ENCODE measurements around the gene SLC35E3.
"Not testable (repeated sequence)": the region's sequence is repeated elsewhere in the genome, so short reads cannot be mapped to it uniquely, and the experiment has no call there.

The SLC35E3 gene

GRCh38 chr12:68811573-68811972 lies 65.6 kb downstream of the SLC35E3 start:
- Histone ChIP-seq H3K4me2 (ENCODE audit: low read length) (peak overlapping the region; percentile 69), H3K4me1 (ENCODE audit: insufficient read depth, low read length, severe bottlenecking) (peaks cover 61% of the 10 kb centered on the region), H3K4me3 (ENCODE audit: low read depth, low read length, poor library complexity, severe bottlenecking) (peak overlapping the region; percentile 85), H3K36me3 (ENCODE audit: insufficient read depth, low read length) (peaks cover 77% of the 10 kb centered on the region), H3K79me2 (ENCODE audit: insufficient read depth, low read length) (peaks cover 78% of the 10 kb centered on the region), H3K27ac (ENCODE audit: low read depth, low read length, poor library complexity, severe bottlenecking) (peak overlapping the region; percentile 99)
- not testable (repeated sequence) for H3K9ac ChIP-seq (ENCODE audit: low read length); H3K9me3 ChIP-seq (ENCODE audit: low read length); H3F3A ChIP-seq (ENCODE audit: insufficient read depth, low read length); H4K20me1 ChIP-seq (ENCODE audit: insufficient read depth, low read length); H3K27me3 ChIP-seq (ENCODE audit: insufficient read depth, low read length); H3K9me2 ChIP-seq (ENCODE audit: low read depth, low read length); H2AFZ ChIP-seq (ENCODE audit: low read length)

- TF ChIP-seq, protein P1, sequence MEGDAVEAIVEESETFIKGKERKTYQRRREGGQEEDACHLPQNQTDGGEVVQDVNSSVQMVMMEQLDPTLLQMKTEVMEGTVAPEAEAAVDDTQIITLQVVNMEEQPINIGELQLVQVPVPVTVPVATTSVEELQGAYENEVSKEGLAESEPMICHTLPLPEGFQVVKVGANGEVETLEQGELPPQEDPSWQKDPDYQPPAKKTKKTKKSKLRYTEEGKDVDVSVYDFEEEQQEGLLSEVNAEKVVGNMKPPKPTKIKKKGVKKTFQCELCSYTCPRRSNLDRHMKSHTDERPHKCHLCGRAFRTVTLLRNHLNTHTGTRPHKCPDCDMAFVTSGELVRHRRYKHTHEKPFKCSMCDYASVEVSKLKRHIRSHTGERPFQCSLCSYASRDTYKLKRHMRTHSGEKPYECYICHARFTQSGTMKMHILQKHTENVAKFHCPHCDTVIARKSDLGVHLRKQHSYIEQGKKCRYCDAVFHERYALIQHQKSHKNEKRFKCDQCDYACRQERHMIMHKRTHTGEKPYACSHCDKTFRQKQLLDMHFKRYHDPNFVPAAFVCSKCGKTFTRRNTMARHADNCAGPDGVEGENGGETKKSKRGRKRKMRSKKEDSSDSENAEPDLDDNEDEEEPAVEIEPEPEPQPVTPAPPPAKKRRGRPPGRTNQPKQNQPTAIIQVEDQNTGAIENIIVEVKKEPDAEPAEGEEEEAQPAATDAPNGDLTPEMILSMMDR (IDR thresholded peaks at IDR 0.05; ENCODE audit: low read length): no peak
- TF ChIP-seq EZH2 (IDR thresholded peaks at IDR 0.05; ENCODE audit: borderline replicate concordance, low read length): no peak
- Histone ChIP-seq H3K9ac (ENCODE audit: low read length) (peak overlapping the region; percentile 36), H3K4me2 (ENCODE audit: low read length) (peak overlapping the region; percentile 42), H3K79me2 (ENCODE audit: insufficient read depth, low read length) (peaks cover 85% of the 10 kb centered on the region), H3K36me3 (ENCODE audit: insufficient read depth, low read length) (peaks cover 88% of the 10 kb centered on the region), H3F3A (ENCODE audit: insufficient read depth, low read length) (peaks cover 4% of the 10 kb centered on the region; the same call in 1 of the 2 replicates), H3K27ac (ENCODE audit: low read depth, low read length, poor library complexity, severe bottlenecking) (peak overlapping the region; percentile 99), H3K9me3 (ENCODE audit: low read length) (no peaks in the 10 kb centered on the region), H3K4me1 (ENCODE audit: insufficient read depth, low read length, severe bottlenecking) (peaks cover 52% of the 10 kb centered on the region), H2AFZ (ENCODE audit: low read length) (no peak overlapping the region), H4K20me1 (ENCODE audit: insufficient read depth, low read length) (peaks cover 4% of the 10 kb centered on the region; the same call in 1 of the 2 replicates), H3K4me3 (ENCODE audit: low read depth, low read length, poor library complexity, severe bottlenecking) (peak overlapping the region; percentile 85), H3K27me3 (ENCODE audit: insufficient read depth, low read length) (no peaks in the 10 kb centered on the region), H3K9me2 (ENCODE audit: low read depth, low read length) (no peaks in the 10 kb centered on the region)
These were observed 66.7 kb downstream of the SLC35E3 start for GRCh38 chr12:68812553-68813241.

DNA sequence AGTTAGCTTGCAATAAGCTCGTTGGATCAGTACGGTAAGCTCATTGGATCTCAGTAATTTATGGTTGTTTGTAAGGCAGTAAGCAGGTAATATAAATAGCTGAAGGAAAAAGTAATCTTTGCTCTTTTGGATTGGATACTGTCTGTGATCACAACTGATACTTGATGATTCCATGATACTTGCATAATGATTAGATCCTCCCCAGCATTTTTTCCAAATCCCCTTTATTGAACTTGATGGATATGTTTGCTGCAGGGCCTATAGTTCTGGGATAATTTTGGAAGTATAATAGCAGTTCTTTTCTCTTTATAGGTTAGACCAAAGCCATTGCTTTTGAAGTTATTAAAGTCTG lies 67.2 kb downstream of the SLC35E3 start:
- peaks cover 4% of the 10 kb centered on the region; the same call in 1 of the 2 replicates for H4K20me1 ChIP-seq (ENCODE audit: insufficient read depth, low read length)
- peaks cover 4% of the 10 kb centered on the region; the same call in 1 of the 2 replicates for H3F3A ChIP-seq (ENCODE audit: insufficient read depth, low read length)
- H3K4me1 ChIP-seq (ENCODE audit: insufficient read depth, low read length, severe bottlenecking): peaks cover 52% of the 10 kb centered on the region
- TF ChIP-seq, protein P1 (IDR thresholded peaks at IDR 0.05; ENCODE audit: low read length): no peak
- TF ChIP-seq EZH2 (IDR thresholded peaks at IDR 0.05; ENCODE audit: borderline replicate concordance, low read length): no peak
- no peaks in the 10 kb centered on the region for H3K27me3 ChIP-seq (ENCODE audit: insufficient read depth, low read length)
- peak overlapping the region; percentile 42 for H3K4me2 ChIP-seq (ENCODE audit: low read length)
- no peaks in the 10 kb centered on the region for H3K9me2 ChIP-seq (ENCODE audit: low read depth, low read length)
- peak overlapping the region; percentile 36; the same call in 1 of the 2 replicates for H3K9ac ChIP-seq (ENCODE audit: low read length)
- peak overlapping the region; percentile 85 for H3K4me3 ChIP-seq (ENCODE audit: low read depth, low read length, poor library complexity, severe bottlenecking)
- peaks cover 85% of the 10 kb centered on the region for H3K79me2 ChIP-seq (ENCODE audit: insufficient read depth, low read length)
- H3K27ac ChIP-seq (ENCODE audit: low read depth, low read length, poor library complexity, severe bottlenecking): peak overlapping the region; percentile 99
- no peaks in the 10 kb centered on the region for H3K9me3 ChIP-seq (ENCODE audit: low read length)
- no peak overlapping the region for H2AFZ ChIP-seq (ENCODE audit: low read length)
- H3K36me3 ChIP-seq (ENCODE audit: insufficient read depth, low read length): peaks cover 93% of the 10 kb centered on the region

Measured in OCI-LY1 (cell line).